ENCODE measurements around the gene PPM1E.

Gene PPM1E

GRCh38 chr17:58968426-58969061, 212.9 kb downstream of the PPM1E start:
- peaks cover 23% of the 10 kb centered on the region for H3K4me1 ChIP-seq (ENCODE audit: control insufficient read depth, insufficient read depth, low read length)
- no peak overlapping the region for H3K27ac ChIP-seq (ENCODE audit: insufficient read depth, low read depth, low read length, poor library complexity, severe bottlenecking)
- no peaks in the 10 kb centered on the region for H3K9me3 ChIP-seq (ENCODE audit: control insufficient read depth, low read length)
- H3K36me3 ChIP-seq (ENCODE audit: control insufficient read depth, insufficient read depth, low read length), result no peaks in the 10 kb centered on the region
- no peaks in the 10 kb centered on the region for H3K27me3 ChIP-seq (ENCODE audit: control insufficient read depth, insufficient read depth, low read length, poor library complexity, severe bottlenecking)
- H3K4me3 ChIP-seq (ENCODE audit: insufficient read depth, low read depth, low read length), result no peak overlapping the region
- WGBS, 2 experiments, result 77 to 81% methylated on average over 4 of the region's 4 CpGs

DNA sequence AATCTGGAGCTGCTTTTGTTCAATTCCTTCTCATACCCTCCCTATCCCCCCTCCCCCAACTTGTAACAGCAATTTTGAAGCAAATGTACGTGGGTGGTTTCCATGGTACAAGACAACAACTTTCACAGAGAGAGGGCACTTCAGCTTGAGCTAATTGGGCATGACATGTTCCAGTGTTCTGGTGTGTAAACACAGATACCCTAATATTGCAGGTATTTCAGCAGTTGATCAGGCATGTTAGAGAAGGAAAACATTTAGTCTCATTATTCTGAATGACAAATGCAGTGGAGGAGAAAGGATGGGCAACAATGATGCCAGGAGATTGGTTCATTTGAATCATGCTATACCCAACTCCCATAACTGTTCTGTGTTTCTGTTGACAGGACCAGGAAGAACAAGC, 213.5 kb downstream of the PPM1E start:
- H3K36me3 ChIP-seq (ENCODE audit: control insufficient read depth, insufficient read depth, low read length), result no peaks in the 10 kb centered on the region
- no peak overlapping the region for H3K4me3 ChIP-seq (ENCODE audit: insufficient read depth, low read depth, low read length)
- H3K4me1 ChIP-seq (ENCODE audit: control insufficient read depth, insufficient read depth, low read length), result peaks cover 23% of the 10 kb centered on the region
- no peaks in the 10 kb centered on the region for H3K9me3 ChIP-seq (ENCODE audit: control insufficient read depth, low read length)
- no peaks in the 10 kb centered on the region for H3K27me3 ChIP-seq (ENCODE audit: control insufficient read depth, insufficient read depth, low read length, poor library complexity, severe bottlenecking)
- WGBS, 2 experiments, result 43 to 50% methylated on average over 1 of the region's 1 CpG
- peak overlapping the region; percentile 26 for H3K27ac ChIP-seq (ENCODE audit: insufficient read depth, low read depth, low read length, poor library complexity, severe bottlenecking)

DNA sequence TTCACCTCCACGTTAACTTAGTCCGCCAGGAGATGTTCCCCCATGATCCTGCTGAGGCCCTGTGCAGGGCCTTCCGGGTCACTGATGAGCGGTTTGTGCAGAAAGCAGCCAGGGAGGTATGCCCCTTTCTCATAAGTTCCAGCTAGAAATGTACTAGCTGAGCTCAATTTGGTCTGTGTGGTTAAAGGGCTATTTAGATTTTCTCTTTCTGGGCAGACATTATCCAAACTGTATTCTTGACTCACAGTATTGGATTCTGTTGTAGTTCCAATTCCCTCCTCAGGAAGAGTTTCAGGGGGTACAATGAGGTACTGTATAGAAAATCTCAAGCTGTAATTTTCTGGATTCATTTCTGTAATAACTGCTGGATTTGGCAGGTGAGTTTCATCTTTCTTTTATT, 214.0 kb downstream of the PPM1E start:
- Histone ChIP-seq H3K4me1 (ENCODE audit: control insufficient read depth, insufficient read depth, low read length) (peaks cover 23% of the 10 kb centered on the region), H3K27ac (ENCODE audit: insufficient read depth, low read depth, low read length, poor library complexity, severe bottlenecking) (peak overlapping the region; percentile 26)
- 96 to 99% methylated on average over 4 of the region's 4 CpGs for WGBS, 2 experiments

DNA sequence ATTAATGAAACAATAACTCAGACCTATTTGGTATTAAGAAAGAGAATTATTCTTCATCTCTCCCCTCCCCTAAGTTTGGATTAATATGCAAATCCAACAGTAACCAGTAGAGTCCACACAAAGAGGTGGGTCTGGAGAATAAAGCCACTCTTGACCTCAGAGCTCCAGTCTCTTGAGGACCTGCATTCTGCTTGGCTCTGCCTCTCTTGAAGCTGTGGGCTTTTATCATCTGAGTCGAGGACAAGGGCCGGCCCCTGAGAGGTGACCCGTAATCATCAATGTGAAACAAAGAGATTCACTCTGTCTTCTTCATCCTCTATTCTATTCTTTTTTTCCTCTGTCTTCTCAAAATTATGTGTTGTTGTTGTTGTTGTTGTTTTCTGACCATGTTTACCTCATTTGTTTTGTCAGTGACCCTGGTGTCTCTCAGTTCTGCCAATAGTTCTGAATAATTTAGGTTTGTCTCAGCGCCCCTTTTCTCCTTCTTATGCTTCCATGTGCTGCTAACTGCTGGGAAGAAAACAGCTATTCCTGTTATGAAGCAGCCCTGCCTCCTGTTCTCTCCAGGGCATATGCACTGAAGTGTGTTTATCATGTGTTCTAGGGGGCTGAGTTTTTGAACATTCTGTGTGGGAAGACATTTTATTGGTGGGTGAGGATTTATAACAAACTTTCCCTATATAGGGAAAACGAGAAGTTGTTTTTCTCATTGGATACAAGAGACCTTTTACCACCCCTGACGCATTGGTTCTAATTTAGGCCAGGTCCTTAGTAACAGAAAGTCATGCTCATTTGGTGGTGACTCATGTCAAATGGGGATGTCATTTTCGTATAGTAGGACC, 215.2 kb downstream of the PPM1E start:
- H3K27ac ChIP-seq (ENCODE audit: insufficient read depth, low read depth, low read length, poor library complexity, severe bottlenecking), result no peak overlapping the region
- H3K4me3 ChIP-seq (ENCODE audit: insufficient read depth, low read depth, low read length), result no peak overlapping the region
- 67 to 78% methylated on average over 6 to 7 of the region's 7 CpGs for WGBS, 2 experiments

More for the DNA sequence above, 214.0 kb downstream of the PPM1E start:
- no peaks in the 10 kb centered on the region for H3K9me3 ChIP-seq (ENCODE audit: control insufficient read depth, low read length)
- no peaks in the 10 kb centered on the region for H3K36me3 ChIP-seq (ENCODE audit: control insufficient read depth, insufficient read depth, low read length)
- no peaks in the 10 kb centered on the region for H3K27me3 ChIP-seq (ENCODE audit: control insufficient read depth, insufficient read depth, low read length, poor library complexity, severe bottlenecking)
- no peak overlapping the region for H3K4me3 ChIP-seq (ENCODE audit: insufficient read depth, low read depth, low read length)

DNA sequence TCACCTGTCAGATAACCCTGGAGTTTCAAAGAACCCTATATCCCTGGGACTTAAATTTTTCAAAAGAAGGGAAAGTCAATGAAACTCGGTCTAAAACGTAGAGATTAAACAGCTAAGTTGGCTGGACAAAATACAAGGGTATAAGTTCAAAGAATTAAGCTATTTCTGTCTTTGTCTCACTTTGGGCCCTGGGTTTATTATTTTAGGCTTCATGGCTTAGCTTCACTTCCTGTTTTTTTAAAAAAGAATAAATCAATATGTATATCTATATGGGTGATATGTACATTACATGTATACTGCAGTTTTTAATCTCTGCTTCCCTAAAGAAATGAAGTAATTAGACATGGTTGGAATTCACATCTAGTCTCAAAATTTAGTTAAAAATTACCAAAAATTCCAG, 218.7 kb downstream of the PPM1E start:
- Histone ChIP-seq H3K36me3 (ENCODE audit: control insufficient read depth, insufficient read depth, low read length) (no peaks in the 10 kb centered on the region), H3K4me1 (ENCODE audit: control insufficient read depth, insufficient read depth, low read length) (peaks cover 11% of the 10 kb centered on the region), H3K4me3 (ENCODE audit: insufficient read depth, low read depth, low read length) (no peak overlapping the region), H3K27ac (ENCODE audit: insufficient read depth, low read depth, low read length, poor library complexity, severe bottlenecking) (no peak overlapping the region), H3K9me3 (ENCODE audit: control insufficient read depth, low read length) (no peaks in the 10 kb centered on the region), H3K27me3 (ENCODE audit: control insufficient read depth, insufficient read depth, low read length, poor library complexity, severe bottlenecking) (no peaks in the 10 kb centered on the region)
- 90 to 95% methylated on average over 2 of the region's 2 CpGs for WGBS, 2 experiments

More for the DNA sequence above, 215.2 kb downstream of the PPM1E start:
- Histone ChIP-seq H3K9me3 (ENCODE audit: control insufficient read depth, low read length) (no peaks in the 10 kb centered on the region), H3K27me3 (ENCODE audit: control insufficient read depth, insufficient read depth, low read length, poor library complexity, severe bottlenecking) (no peaks in the 10 kb centered on the region), H3K36me3 (ENCODE audit: control insufficient read depth, insufficient read depth, low read length) (no peaks in the 10 kb centered on the region), H3K4me1 (ENCODE audit: control insufficient read depth, insufficient read depth, low read length) (peaks cover 23% of the 10 kb centered on the region)

DNA sequence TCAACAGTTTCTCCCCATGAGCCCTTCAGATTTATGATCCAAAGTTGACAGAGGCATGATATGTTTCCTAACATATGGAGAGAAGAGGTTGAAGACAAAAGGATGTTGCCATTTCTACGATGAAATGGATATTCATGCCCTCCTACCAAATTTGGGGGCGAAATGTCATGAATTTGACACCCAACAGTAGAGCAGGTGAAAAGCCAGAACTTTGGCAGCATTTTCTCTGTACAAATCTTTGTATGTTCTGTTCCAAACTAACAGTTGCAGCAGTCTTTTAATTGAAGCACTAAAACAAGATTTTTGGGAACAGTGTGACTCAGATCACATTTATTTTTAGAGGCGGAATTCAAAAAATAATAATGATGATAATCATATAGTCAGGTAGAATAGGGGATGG, 220.9 kb downstream of the PPM1E start:
- no peak overlapping the region for H3K4me3 ChIP-seq (ENCODE audit: insufficient read depth, low read depth, low read length)
- H3K27me3 ChIP-seq (ENCODE audit: control insufficient read depth, insufficient read depth, low read length, poor library complexity, severe bottlenecking), result no peaks in the 10 kb centered on the region
- no peaks in the 10 kb centered on the region for H3K36me3 ChIP-seq (ENCODE audit: control insufficient read depth, insufficient read depth, low read length)
- WGBS, 2 experiments, result 97 to 100% methylated on average over 3 of the region's 3 CpGs
- no peaks in the 10 kb centered on the region for H3K9me3 ChIP-seq (ENCODE audit: control insufficient read depth, low read length)
- no peaks in the 10 kb centered on the region for H3K4me1 ChIP-seq (ENCODE audit: control insufficient read depth, insufficient read depth, low read length)
- H3K27ac ChIP-seq (ENCODE audit: insufficient read depth, low read depth, low read length, poor library complexity, severe bottlenecking), result no peak overlapping the region

GRCh38 chr17:58980706-58981481, 225.2 kb downstream of the PPM1E start:
- H3K36me3 ChIP-seq (ENCODE audit: control insufficient read depth, insufficient read depth, low read length), result no peaks in the 10 kb centered on the region
- H3K27ac ChIP-seq (ENCODE audit: insufficient read depth, low read depth, low read length, poor library complexity, severe bottlenecking), result no peak overlapping the region
- H3K4me3 ChIP-seq (ENCODE audit: insufficient read depth, low read depth, low read length), result no peak overlapping the region
- H3K4me1 ChIP-seq (ENCODE audit: control insufficient read depth, insufficient read depth, low read length), result no peaks in the 10 kb centered on the region
- 90 to 94% methylated on average over 3 of the region's 3 CpGs for WGBS, 2 experiments
- no peaks in the 10 kb centered on the region for H3K9me3 ChIP-seq (ENCODE audit: control insufficient read depth, low read length)
- H3K27me3 ChIP-seq (ENCODE audit: control insufficient read depth, insufficient read depth, low read length, poor library complexity, severe bottlenecking), result no peaks in the 10 kb centered on the region

DNA sequence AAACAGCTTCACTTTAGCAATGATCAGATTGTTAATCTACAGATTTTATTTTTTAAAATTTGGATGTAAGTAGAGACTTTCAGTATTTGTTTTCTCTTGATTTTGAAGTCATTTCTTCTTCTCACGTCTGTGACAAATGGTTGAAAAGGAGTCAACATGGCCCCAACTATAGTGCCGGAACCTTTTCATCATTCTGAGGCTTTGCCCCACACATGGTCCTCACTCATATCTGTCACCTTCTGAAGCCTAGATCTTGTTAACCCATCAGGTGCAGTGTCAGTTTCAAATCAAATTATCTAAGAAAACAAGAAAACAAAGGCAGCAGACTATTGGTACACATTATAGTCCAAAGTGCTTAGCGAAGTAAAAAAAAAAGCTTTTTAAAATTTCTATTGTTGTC, 227.0 kb downstream of the PPM1E start:
- Histone ChIP-seq H3K4me1 (ENCODE audit: control insufficient read depth, insufficient read depth, low read length) (peaks cover 5% of the 10 kb centered on the region), H3K4me3 (ENCODE audit: insufficient read depth, low read depth, low read length) (no peak overlapping the region), H3K9me3 (ENCODE audit: control insufficient read depth, low read length) (no peaks in the 10 kb centered on the region), H3K36me3 (ENCODE audit: control insufficient read depth, insufficient read depth, low read length) (no peaks in the 10 kb centered on the region), H3K27me3 (ENCODE audit: control insufficient read depth, insufficient read depth, low read length, poor library complexity, severe bottlenecking) (no peaks in the 10 kb centered on the region), H3K27ac (ENCODE audit: insufficient read depth, low read depth, low read length, poor library complexity, severe bottlenecking) (no peak overlapping the region)
- WGBS, 2 experiments, result 92 to 96% methylated on average over 3 of the region's 3 CpGs

DNA sequence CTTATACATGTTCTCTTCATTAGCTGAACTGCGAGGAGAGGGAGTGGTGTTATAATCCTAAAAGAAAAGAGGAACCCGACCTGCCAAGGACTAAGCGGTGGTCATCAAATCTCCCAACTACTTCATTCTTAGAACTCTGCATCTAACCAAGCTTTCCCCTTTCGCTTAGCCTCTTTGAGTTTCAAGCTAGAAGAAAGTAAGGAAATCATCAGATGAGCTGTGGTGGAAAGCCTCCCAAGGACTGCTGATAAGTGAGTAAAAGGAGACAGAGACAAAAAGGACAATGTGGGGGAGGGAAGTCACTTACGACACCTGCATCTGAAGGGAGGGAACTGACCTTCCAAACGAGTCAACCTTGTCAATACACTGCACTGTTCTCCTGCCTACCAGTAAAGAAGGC, 229.7 kb downstream of the PPM1E start:
- WGBS, 2 experiments, result 56 to 73% methylated on average over 3 to 6 of the region's 6 CpGs
- H3K36me3 ChIP-seq (ENCODE audit: control insufficient read depth, insufficient read depth, low read length), result no peaks in the 10 kb centered on the region
- peaks cover 11% of the 10 kb centered on the region for H3K4me1 ChIP-seq (ENCODE audit: control insufficient read depth, insufficient read depth, low read length)
- H3K27ac ChIP-seq (ENCODE audit: insufficient read depth, low read depth, low read length, poor library complexity, severe bottlenecking), result no peak overlapping the region
- H3K4me3 ChIP-seq (ENCODE audit: insufficient read depth, low read depth, low read length), result no peak overlapping the region
- no peaks in the 10 kb centered on the region for H3K27me3 ChIP-seq (ENCODE audit: control insufficient read depth, insufficient read depth, low read length, poor library complexity, severe bottlenecking)
- H3K9me3 ChIP-seq (ENCODE audit: control insufficient read depth, low read length), result no peaks in the 10 kb centered on the region

DNA sequence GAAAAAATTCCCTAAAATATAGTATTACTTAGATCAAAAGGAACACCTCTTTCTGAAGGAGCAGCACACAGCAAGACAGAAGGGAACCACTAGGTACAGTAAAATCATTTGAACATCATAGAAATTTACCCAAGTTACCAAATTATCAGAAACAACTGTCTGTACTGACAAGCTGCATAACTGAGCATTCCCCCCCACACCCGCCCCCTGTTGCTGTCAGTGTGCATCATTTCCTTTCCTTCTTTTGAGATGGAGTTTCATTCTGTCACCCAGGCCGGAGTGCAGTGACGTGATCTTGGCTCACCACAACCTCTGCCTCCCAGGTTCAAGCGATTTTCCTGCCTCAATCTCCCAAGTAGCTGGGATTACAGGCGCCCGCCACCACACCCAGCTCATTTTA, 230.3 kb downstream of the PPM1E start:
- no peaks in the 10 kb centered on the region for H3K9me3 ChIP-seq (ENCODE audit: control insufficient read depth, low read length)
- H3K4me1 ChIP-seq (ENCODE audit: control insufficient read depth, insufficient read depth, low read length), result peaks cover 11% of the 10 kb centered on the region
- no peak overlapping the region for H3K27ac ChIP-seq (ENCODE audit: insufficient read depth, low read depth, low read length, poor library complexity, severe bottlenecking)
- 89 to 91% methylated on average over 3 to 6 of the region's 6 CpGs for WGBS, 2 experiments
- no peaks in the 10 kb centered on the region for H3K36me3 ChIP-seq (ENCODE audit: control insufficient read depth, insufficient read depth, low read length)
- no peaks in the 10 kb centered on the region for H3K27me3 ChIP-seq (ENCODE audit: control insufficient read depth, insufficient read depth, low read length, poor library complexity, severe bottlenecking)
- H3K4me3 ChIP-seq (ENCODE audit: insufficient read depth, low read depth, low read length), result no peak overlapping the region
